Gastrocnemius medialis (tissue), 4 donors: ENCODE data around the gene SMC1B. TPM values are rescaled to one million over a fixed set of nuclear protein-coding genes. Genes with fewer than 3 reads are reported as not detected.

Experiments
- ATAC-seq, 2 donors: fragments of 150-250 bp; one replicate each; pipeline ENCODE4 v1.9.1; 2016
- DNase-seq, 2 donors: peaks; one replicate each; pipeline ENCODE4 v3.0.0-alpha.2; 2019
- H3K27ac ChIP-seq, 4 donors: fragments of 200-600 bp; sonication (generic); 1 replicate in 1 of 4; 2 replicates in 3 of 4; pipeline ENCODE4 v1.5.1; 2016 to 2018; ENCODE audit warnings: mild to moderate bottlenecking in 2 of 4, moderate library complexity in 1 of 4
- H3K27me3 ChIP-seq, 3 donors: fragments of 200-600 bp; sonication (generic) in 2 of 3; 1 replicate in 1 of 3; 2 replicates in 2 of 3; pipeline versions ENCODE4 v1.5.1 to v1.6.0; 2016 to 2019; ENCODE audit warnings: mild to moderate bottlenecking in 1 of 3, moderate library complexity in 1 of 3
- H3K36me3 ChIP-seq, 2 donors: fragments of 200-600 bp; sonication (generic) in 1 of 2; one replicate each; pipeline ENCODE4 v1.5.1; 2017 to 2018
- H3K4me1 ChIP-seq, 2 donors: fragments of 200-600 bp; sonication (generic) in 1 of 2; one replicate each; pipeline ENCODE4 v1.5.1; 2016 to 2017; ENCODE audit warnings: mild to moderate bottlenecking in 2 of 2
- H3K4me3 ChIP-seq, 4 donors: fragments of 200-600 bp; sonication (generic) in 3 of 4; 1 replicate in 1 of 4; 2 replicates in 3 of 4; pipeline ENCODE4 v1.5.1; 2016 to 2019; ENCODE audit warnings: mild to moderate bottlenecking in 2 of 4
- H3K9me3 ChIP-seq, 3 donors: fragments of 200-600 bp; sonication (generic) in 2 of 3; 1 replicate in 1 of 3; 2 replicates in 2 of 3; pipeline ENCODE4 v1.5.1; 2016 to 2019
- CTCF ChIP-seq, 5 experiments: fragments of 450-650 bp in 3 of 5; fragments of 200-600 bp in 2 of 5; sonication (generic) in 2 of 5; IDR thresholded peaks in 4 of 5; conservative IDR thresholded peaks in 1 of 5; 1 replicate in 4 of 5; 2 replicates in 1 of 5; pipeline ENCODE4 v1.5.1; 2016 to 2019; ENCODE audit warnings: antibody characterized with exemption in 5 of 5, mild to moderate bottlenecking in 3 of 5, moderate library complexity in 3 of 5
- POLR2A ChIP-seq, 2 donors: fragments of 450-650 bp; IDR thresholded peaks; one replicate each; pipeline ENCODE4 v1.6.1; 2017; ENCODE audit warnings: antibody characterized with exemption in 2 of 2, mild to moderate bottlenecking in 2 of 2, moderate library complexity in 2 of 2
- in situ Hi-C, 4 donors: fragments of 200-750 bp; cut with MboI; loops; one replicate each; pipeline versions ENCODE4 v1.15.0 to v1.8.0; 2017; ENCODE audit warnings: low sequenced_read_pairs in 4 of 4
- intact Hi-C: fragments of 100-400 bp; cut with DNase I; formaldehyde crosslinking; loops from one replicate; pipeline ENCODE4 v1.15.1; 2023; ENCODE audit warnings: low total_unique reads
- total RNA-seq, 4 donors: library from RNA; depleted of rRNA; stranded (reverse); fragments of >200 nt; gene quantifications; one replicate each; pipeline versions ENCODE4 v1.1.0 to v1.2.3, GENCODE V29; 2016

SMC1B gene
- total RNA-seq, 4 donors from 2014 or later, result not detected

GRCh38 chr22:45332001-45332400 is 81.4 kb downstream of the SMC1B start:
- Histone ChIP-seq H3K4me3 (no peak overlapping the region), H3K27me3 (no peaks in the 10 kb centered on the region), H3K27ac (peak overlapping the region; percentile 88 to 91 (median 90)), H3K9me3 (no peaks in the 10 kb centered on the region), H3K36me3 (peaks cover 0 to 14% of the 10 kb centered on the region in 2 donors), H3K4me1 (peaks cover 68 to 70% of the 10 kb centered on the region in 2 donors)
- TF ChIP-seq POLR2A (IDR thresholded peaks at IDR 0.05) (peak in 1 of 2 donors; percentile 11), CTCF (IDR thresholded peaks at IDR 0.05 in 4 of 5, conservative IDR thresholded peaks at IDR 0.05 in 1 of 5) (no peak)
- intact Hi-C loops (no loop called here), in situ Hi-C loops (no loop called here)
- no peak for DNase-seq
- no peak for ATAC-seq

GRCh38 chr22:45331486-45331885 is 81.9 kb downstream of the SMC1B start:
- ATAC-seq, result no peak
- Histone ChIP-seq H3K9me3 (no peaks in the 10 kb centered on the region), H3K27me3 (no peaks in the 10 kb centered on the region), H3K36me3 (peaks cover 0 to 15% of the 10 kb centered on the region in 2 donors), H3K27ac (peak overlapping the region; percentile 88 to 91 (median 90)), H3K4me3 (no peak overlapping the region), H3K4me1 (peaks cover 63 to 65% of the 10 kb centered on the region in 2 donors)
- in situ Hi-C loops, result no loop called here
- DNase-seq, result peak in 1 of 2 donors; percentile 66
- TF ChIP-seq POLR2A (IDR thresholded peaks at IDR 0.05) (peak in 1 of 2 donors; percentile 27), CTCF (IDR thresholded peaks at IDR 0.05 in 4 of 5, conservative IDR thresholded peaks at IDR 0.05 in 1 of 5) (no peak)
- intact Hi-C loops, result no loop called here

- peak overlapping the region; percentile 88 to 91 (median 90) for H3K27ac ChIP-seq
- H3K27me3 ChIP-seq, result no peaks in the 10 kb centered on the region
- intact Hi-C loops, result no loop called here
- peaks cover 54 to 56% of the 10 kb centered on the region in 2 donors for H3K4me1 ChIP-seq
- no peak for ATAC-seq
- in situ Hi-C loops, result no loop called here
- TF ChIP-seq POLR2A (IDR thresholded peaks at IDR 0.05), result no peak
- no peak for TF ChIP-seq CTCF (IDR thresholded peaks at IDR 0.05 in 4 of 5, conservative IDR thresholded peaks at IDR 0.05 in 1 of 5)
- no peaks in the 10 kb centered on the region for H3K9me3 ChIP-seq
- no peak for DNase-seq
- H3K4me3 ChIP-seq, result no peak overlapping the region
- peaks cover 0 to 15% of the 10 kb centered on the region in 2 donors for H3K36me3 ChIP-seq
Measured at GRCh38 chr22:45330548-45330947, 82.9 kb downstream of the SMC1B start.

- Histone ChIP-seq H3K27ac (peak overlapping the region; percentile 88 to 91 (median 90)), H3K9me3 (no peaks in the 10 kb centered on the region), H3K4me3 (no peak overlapping the region), H3K36me3 (peaks cover 0 to 15% of the 10 kb centered on the region in 2 donors), H3K27me3 (no peaks in the 10 kb centered on the region), H3K4me1 (peaks cover 50 to 52% of the 10 kb centered on the region in 2 donors)
- intact Hi-C loops (loop anchor here (1.0 to 10.0 kb wide), 2 partner anchors 12 to 705 kb away; no protein-coding TSS in a partner anchor), in situ Hi-C loops (no loop called here)
- ATAC-seq (peak; percentile 54 to 70), DNase-seq (peak; percentile 91 to 96)
- TF ChIP-seq POLR2A (IDR thresholded peaks at IDR 0.05) (peak; percentile 43 to 49), CTCF (IDR thresholded peaks at IDR 0.05 in 4 of 5, conservative IDR thresholded peaks at IDR 0.05 in 1 of 5) (no peak)
Measured at GRCh38 chr22:45329530-45329936, 83.9 kb downstream of the SMC1B start.
